ENCODE measurements around the gene GABBR1.

DNA sequence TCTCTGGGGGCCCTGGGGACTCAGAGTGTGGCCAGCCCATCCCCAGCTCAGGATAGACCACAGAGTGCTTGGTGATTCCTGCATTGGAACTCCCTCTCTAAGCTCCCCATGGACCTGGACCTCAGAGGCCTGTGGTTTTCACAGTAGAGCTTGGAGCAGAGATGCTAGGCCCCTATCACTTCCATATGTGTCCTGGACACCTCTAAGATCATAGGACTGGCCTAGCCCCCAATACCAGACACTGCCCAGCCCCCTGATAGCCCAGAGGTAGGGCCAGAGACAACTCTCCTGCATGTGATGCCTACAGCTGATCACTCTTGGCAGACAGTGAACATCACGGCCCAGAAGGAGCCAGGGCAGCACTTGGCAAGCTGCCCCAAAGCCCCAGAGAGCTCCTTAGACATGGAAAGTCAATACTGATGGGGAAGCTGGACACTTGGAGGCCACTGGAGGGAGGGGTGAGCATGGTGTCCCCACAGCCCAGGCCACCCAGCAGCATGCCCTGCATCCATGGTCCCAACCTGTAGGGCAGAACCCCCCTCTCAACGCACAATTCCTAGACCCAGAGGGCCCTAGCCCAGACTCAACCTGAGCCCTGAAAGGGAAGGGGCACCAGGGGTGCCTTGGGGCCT, 100.5 kb downstream of the GABBR1 start:
- TF ChIP-seq, protein P1, sequence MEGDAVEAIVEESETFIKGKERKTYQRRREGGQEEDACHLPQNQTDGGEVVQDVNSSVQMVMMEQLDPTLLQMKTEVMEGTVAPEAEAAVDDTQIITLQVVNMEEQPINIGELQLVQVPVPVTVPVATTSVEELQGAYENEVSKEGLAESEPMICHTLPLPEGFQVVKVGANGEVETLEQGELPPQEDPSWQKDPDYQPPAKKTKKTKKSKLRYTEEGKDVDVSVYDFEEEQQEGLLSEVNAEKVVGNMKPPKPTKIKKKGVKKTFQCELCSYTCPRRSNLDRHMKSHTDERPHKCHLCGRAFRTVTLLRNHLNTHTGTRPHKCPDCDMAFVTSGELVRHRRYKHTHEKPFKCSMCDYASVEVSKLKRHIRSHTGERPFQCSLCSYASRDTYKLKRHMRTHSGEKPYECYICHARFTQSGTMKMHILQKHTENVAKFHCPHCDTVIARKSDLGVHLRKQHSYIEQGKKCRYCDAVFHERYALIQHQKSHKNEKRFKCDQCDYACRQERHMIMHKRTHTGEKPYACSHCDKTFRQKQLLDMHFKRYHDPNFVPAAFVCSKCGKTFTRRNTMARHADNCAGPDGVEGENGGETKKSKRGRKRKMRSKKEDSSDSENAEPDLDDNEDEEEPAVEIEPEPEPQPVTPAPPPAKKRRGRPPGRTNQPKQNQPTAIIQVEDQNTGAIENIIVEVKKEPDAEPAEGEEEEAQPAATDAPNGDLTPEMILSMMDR (conservative IDR thresholded peaks at IDR 0.05 in 1 of 2, IDR thresholded peaks at IDR 0.05 in 1 of 2; ENCODE audit: extremely low read depth in 1 of 2, insufficient read depth in 1 of 2, low read depth in 1 of 2, low read length in 2 of 2) = no peak
- TF ChIP-seq EZH2 (IDR thresholded peaks at IDR 0.05; ENCODE audit: borderline replicate concordance, low read length) = no peak

All from mammary epithelial cell (primary cell).